Brain pericyte (primary cell): ENCODE data around the gene PLK3.

Experiments used
- DNase-seq: peaks from one replicate; pipeline ENCODE4 v3.0.0-alpha.2; 2012; ENCODE audit warnings: low read depth, low spot score

The PLK3 gene

DNA sequence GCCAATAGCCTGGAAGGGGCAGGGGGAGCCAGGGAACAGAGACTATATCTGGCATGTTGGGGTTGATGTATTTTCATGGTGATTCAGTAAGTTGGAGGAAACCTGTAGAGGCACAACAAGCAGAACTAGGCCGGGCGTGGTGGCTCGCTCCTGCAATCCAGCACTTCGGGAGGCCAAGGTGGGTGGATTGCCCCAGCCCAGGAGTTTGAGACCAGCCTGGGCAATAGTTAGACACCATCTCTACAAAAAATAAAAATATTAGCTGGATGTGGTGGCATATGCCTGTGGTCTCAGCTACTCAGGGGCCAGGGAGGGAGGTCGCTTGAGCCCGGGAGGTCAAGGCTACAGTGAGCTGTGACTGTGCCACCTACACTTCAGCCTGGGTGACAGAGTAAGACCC, 53.0 kb downstream of the PLK3 start:
- no peak for DNase-seq

- DNase-seq, result no peak
These were observed 54.8 kb downstream of the PLK3 start for GRCh38 chr1:44854970-44855369.
